NCI-H146 treated with DMSO at 0.1 percent for 48 hours (cell line): ENCODE results near the gene PRAF2.

Experiments
- DNase-seq: peaks from one replicate; lab custom pipeline; 2025; ENCODE audit not compliant: unreplicated experiment; lab: John Stamatoyannopoulos, UW

PRAF2 gene

GRCh38 chrX:49075347-49075746 is 1.5 kb upstream of the PRAF2 start:
- no peak for DNase-seq

GRCh38 chrX:49072712-49073095 is 1.1 kb downstream of the PRAF2 start:
- DNase-seq = no peak

GRCh38 chrX:49071877-49072711 is 1.7 kb downstream of the PRAF2 start:
- no peak for DNase-seq

- DNase-seq = no peak
Measured at GRCh38 chrX:49070988-49071387, 2.8 kb downstream of the PRAF2 start.

GRCh38 chrX:49069038-49069437 is 4.8 kb downstream of the PRAF2 start:
- DNase-seq = no peak

- DNase-seq = no peak
Measured at GRCh38 chrX:49067285-49068120, 6.3 kb downstream of the PRAF2 start.

- no peak for DNase-seq
Measured at GRCh38 chrX:49066690-49067089, 7.1 kb downstream of the PRAF2 start.

GRCh38 chrX:49066278-49066677 is 7.5 kb downstream of the PRAF2 start:
- DNase-seq = no peak

GRCh38 chrX:49064735-49065134 is 9.1 kb downstream of the PRAF2 start:
- no peak for DNase-seq

- DNase-seq = no peak
Measured at GRCh38 chrX:49064303-49064702, 9.5 kb downstream of the PRAF2 start.

- no peak for DNase-seq
Measured at GRCh38 chrX:49063715-49064114, 10.1 kb downstream of the PRAF2 start.

GRCh38 chrX:49061916-49062315 is 11.9 kb downstream of the PRAF2 start:
- DNase-seq = no peak

GRCh38 chrX:49061490-49061889 is 12.3 kb downstream of the PRAF2 start:
- no peak for DNase-seq

GRCh38 chrX:49060914-49061313 is 12.9 kb downstream of the PRAF2 start:
- DNase-seq = peak; percentile 25

GRCh38 chrX:49059681-49060085 is 14.1 kb downstream of the PRAF2 start:
- no peak for DNase-seq

- no peak for DNase-seq
Measured at GRCh38 chrX:49059201-49059600, 14.6 kb downstream of the PRAF2 start.

- no peak for DNase-seq
Measured at GRCh38 chrX:49058794-49059193, 15.0 kb downstream of the PRAF2 start, which contains the start of gene CCDC120. CCDC120 (plus strand) TSS chrX:49058999; CDS start chrX:49062042, 3,043 bp downstream.

- no peak for DNase-seq
Measured at GRCh38 chrX:49054073-49054762, 19.6 kb downstream of the PRAF2 start.

- DNase-seq = peak; percentile 17
Measured at GRCh38 chrX:49053223-49054072, 20.4 kb downstream of the PRAF2 start.

GRCh38 chrX:49043987-49044281 is 29.9 kb downstream of the PRAF2 start:
- no peak for DNase-seq
